ENCODE measurements around the gene PEX19.

Gene PEX19

GRCh38 chr1:160239582-160240299, 45.2 kb downstream of the PEX19 start:
- no peak for TF ChIP-seq CTCF (IDR thresholded peaks at IDR 0.05; ENCODE audit: insufficient read depth, low read length, poor library complexity, severe bottlenecking)
- no peak overlapping the region for H3K4me3 ChIP-seq (replicated peaks; ENCODE audit: low read depth, low read length)
- no peaks in the 10 kb centered on the region for H3K27me3 ChIP-seq (replicated peaks; ENCODE audit: control insufficient read depth, insufficient read depth, low read length)
- no peak for DNase-seq (ENCODE audit: extremely low read depth, insufficient read length)
- peaks cover 13% of the 10 kb centered on the region for H3K36me3 ChIP-seq (ENCODE audit: control insufficient read depth, insufficient read depth, low read length)

DNA sequence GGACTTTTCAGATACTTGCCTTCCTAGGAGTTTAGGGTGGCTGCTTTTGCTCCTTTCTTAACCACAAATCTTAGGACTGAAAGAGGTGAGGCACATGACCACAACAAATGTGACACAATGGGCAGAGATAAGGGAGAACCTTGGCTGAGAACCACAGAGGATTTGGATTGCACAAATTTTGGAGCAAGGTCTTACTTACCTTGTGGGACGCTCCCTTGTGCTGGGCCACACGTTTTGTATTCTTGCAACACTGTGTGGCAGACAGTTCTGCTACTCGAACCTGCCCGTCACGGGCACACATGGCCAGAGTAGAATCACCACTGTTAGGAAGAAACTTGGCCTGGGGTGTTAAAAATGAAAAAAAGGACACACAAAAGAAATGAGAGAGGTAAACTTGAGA, 46.5 kb downstream of the PEX19 start:
- H3K36me3 ChIP-seq (ENCODE audit: control insufficient read depth, insufficient read depth, low read length): peaks cover 11% of the 10 kb centered on the region
- H3K4me3 ChIP-seq (replicated peaks; ENCODE audit: low read depth, low read length): no peak overlapping the region
- no peaks in the 10 kb centered on the region for H3K27me3 ChIP-seq (replicated peaks; ENCODE audit: control insufficient read depth, insufficient read depth, low read length)
- no peak for TF ChIP-seq CTCF (IDR thresholded peaks at IDR 0.05; ENCODE audit: insufficient read depth, low read length, poor library complexity, severe bottlenecking)
- DNase-seq (ENCODE audit: extremely low read depth, insufficient read length): no peak

- no peak for DNase-seq (ENCODE audit: extremely low read depth, insufficient read length)
- H3K36me3 ChIP-seq (ENCODE audit: control insufficient read depth, insufficient read depth, low read length): peaks cover 11% of the 10 kb centered on the region
Measured at GRCh38 chr1:160237558-160237957, 47.4 kb downstream of the PEX19 start.

GRCh38 chr1:160236806-160237205, 48.1 kb downstream of the PEX19 start:
- Histone ChIP-seq H3K36me3 (ENCODE audit: control insufficient read depth, insufficient read depth, low read length) (peaks cover 13% of the 10 kb centered on the region), H3K27me3 (replicated peaks; ENCODE audit: control insufficient read depth, insufficient read depth, low read length) (no peaks in the 10 kb centered on the region), H3K4me3 (replicated peaks; ENCODE audit: low read depth, low read length) (no peak overlapping the region)
- DNase-seq (ENCODE audit: extremely low read depth, insufficient read length): no peak
- TF ChIP-seq CTCF (IDR thresholded peaks at IDR 0.05; ENCODE audit: insufficient read depth, low read length, poor library complexity, severe bottlenecking): no peak

More at GRCh38 chr1:160237558-160237957, 47.4 kb downstream of the PEX19 start:
- Histone ChIP-seq H3K27me3 (replicated peaks; ENCODE audit: control insufficient read depth, insufficient read depth, low read length) (no peaks in the 10 kb centered on the region), H3K4me3 (replicated peaks; ENCODE audit: low read depth, low read length) (no peak overlapping the region)
- TF ChIP-seq CTCF (IDR thresholded peaks at IDR 0.05; ENCODE audit: insufficient read depth, low read length, poor library complexity, severe bottlenecking): no peak

DNA sequence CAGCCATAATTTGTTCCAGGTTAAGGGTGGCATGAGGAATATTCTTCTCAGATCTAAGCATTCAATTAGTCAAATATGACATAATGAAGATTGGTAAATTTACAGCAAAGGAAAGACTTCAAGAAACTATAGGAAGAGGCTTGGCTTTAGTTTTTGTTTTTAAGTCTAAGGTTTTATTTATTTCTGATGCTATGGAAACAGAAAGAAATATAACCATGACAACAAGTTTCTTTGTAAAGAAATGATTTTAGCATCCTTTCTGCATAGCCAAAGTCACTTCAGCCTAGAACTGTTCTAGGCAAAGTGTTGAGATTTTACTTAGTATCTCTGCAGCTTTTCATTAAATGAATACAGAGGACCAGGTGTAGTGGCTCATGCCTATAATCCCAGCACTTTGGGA, 52.0 kb downstream of the PEX19 start:
- Histone ChIP-seq H3K27me3 (replicated peaks; ENCODE audit: control insufficient read depth, insufficient read depth, low read length) (no peaks in the 10 kb centered on the region), H3K4me3 (replicated peaks; ENCODE audit: low read depth, low read length) (no peak overlapping the region), H3K36me3 (ENCODE audit: control insufficient read depth, insufficient read depth, low read length) (peaks cover 11% of the 10 kb centered on the region)
- DNase-seq (ENCODE audit: extremely low read depth, insufficient read length): no peak
- TF ChIP-seq CTCF (IDR thresholded peaks at IDR 0.05; ENCODE audit: insufficient read depth, low read length, poor library complexity, severe bottlenecking): no peak

GRCh38 chr1:160228431-160228830, 56.5 kb downstream of the PEX19 start:
- no peak for TF ChIP-seq CTCF (IDR thresholded peaks at IDR 0.05; ENCODE audit: insufficient read depth, low read length, poor library complexity, severe bottlenecking)
- H3K4me3 ChIP-seq (replicated peaks; ENCODE audit: low read depth, low read length): no peak overlapping the region
- no peak for DNase-seq (ENCODE audit: extremely low read depth, insufficient read length)
- H3K36me3 ChIP-seq (ENCODE audit: control insufficient read depth, insufficient read depth, low read length): peaks cover 26% of the 10 kb centered on the region
- H3K27me3 ChIP-seq (replicated peaks; ENCODE audit: control insufficient read depth, insufficient read depth, low read length): no peaks in the 10 kb centered on the region
